GM19099 (cell line): ENCODE data around the gene MDGA2.

ENCODE experiments used
- POLR2A ChIP-seq: IDR thresholded peaks from 3 replicates; pipeline ENCODE4 v1.6.1; 2011; ENCODE audit warnings: low read depth; ENCODE audit not compliant: insufficient read length; ENCODE audit errors: extremely low read depth

The MDGA2 gene

GRCh38 chr14:47345016-47345415 lies 330.4 kb downstream of the MDGA2 start:
- TF ChIP-seq POLR2A: no peak

GRCh38 chr14:47332939-47333338 lies 342.5 kb downstream of the MDGA2 start:
- TF ChIP-seq POLR2A: no peak

GRCh38 chr14:47332106-47332505 lies 343.3 kb downstream of the MDGA2 start:
- TF ChIP-seq POLR2A: no peak

GRCh38 chr14:47328376-47328775 lies 347.0 kb downstream of the MDGA2 start:
- TF ChIP-seq POLR2A: no peak

- TF ChIP-seq POLR2A: no peak
Measured at GRCh38 chr14:47327336-47327735, 348.1 kb downstream of the MDGA2 start.

- TF ChIP-seq POLR2A: no peak
Measured at GRCh38 chr14:47322751-47323150, 352.7 kb downstream of the MDGA2 start.

GRCh38 chr14:47302121-47302520 lies 373.3 kb downstream of the MDGA2 start:
- TF ChIP-seq POLR2A: no peak

GRCh38 chr14:47300796-47301195 lies 374.6 kb downstream of the MDGA2 start:
- no peak for TF ChIP-seq POLR2A

GRCh38 chr14:47297374-47297773 lies 378.0 kb downstream of the MDGA2 start:
- TF ChIP-seq POLR2A: no peak

- TF ChIP-seq POLR2A: no peak
Measured at GRCh38 chr14:47284283-47284682, 391.1 kb downstream of the MDGA2 start.

GRCh38 chr14:47278233-47278842 lies 397.1 kb downstream of the MDGA2 start:
- TF ChIP-seq POLR2A: no peak

GRCh38 chr14:47277703-47278102 lies 397.7 kb downstream of the MDGA2 start:
- no peak for TF ChIP-seq POLR2A

- no peak for TF ChIP-seq POLR2A
Measured at GRCh38 chr14:47276931-47277330, 398.5 kb downstream of the MDGA2 start.

- TF ChIP-seq POLR2A: no peak
Measured at GRCh38 chr14:47273939-47274338, 401.5 kb downstream of the MDGA2 start.

- no peak for TF ChIP-seq POLR2A
Measured at GRCh38 chr14:47270715-47271114, 404.7 kb downstream of the MDGA2 start.

- no peak for TF ChIP-seq POLR2A
Measured at GRCh38 chr14:47269756-47270492, 405.5 kb downstream of the MDGA2 start.

- TF ChIP-seq POLR2A: no peak
Measured at GRCh38 chr14:47264842-47265241, 410.6 kb downstream of the MDGA2 start.

GRCh38 chr14:47262801-47263200 lies 412.6 kb downstream of the MDGA2 start:
- TF ChIP-seq POLR2A: no peak

GRCh38 chr14:47261350-47261749 lies 414.1 kb downstream of the MDGA2 start:
- no peak for TF ChIP-seq POLR2A
